Neural cell (in vitro differentiated cells): ENCODE data around the gene NFASC.

Experiments used
- CTCF ChIP-seq: fragments of 450-650 bp; IDR thresholded peaks from 2 replicates; pipeline ENCODE4 v1.5.1; 2014; ENCODE audit warnings: antibody characterized with exemption, mild to moderate bottlenecking, moderate library complexity; ENCODE audit not compliant: poor library complexity, severe bottlenecking
- EP300 ChIP-seq: fragments of 450-650 bp; conservative IDR thresholded peaks from 2 replicates; pipeline ENCODE4 v1.6.1; 2014; ENCODE audit warnings: antibody characterized with exemption, mild to moderate bottlenecking, moderate library complexity; ENCODE audit not compliant: poor library complexity, severe bottlenecking
- EZH2 ChIP-seq: fragments of 200-600, 300-800 bp; shearing (Covaris generic), sonication (generic); IDR thresholded peaks from 2 replicates; pipeline ENCODE4 v1.6.1; 2014; ENCODE audit warnings: antibody characterized with exemption, low read length, borderline replicate concordance, mild to moderate bottlenecking; ENCODE audit not compliant: insufficient read depth, poor library complexity, severe bottlenecking
- POLR2AphosphoS5 ChIP-seq: IDR thresholded peaks from 2 replicates; pipeline ENCODE4 v1.6.1; 2012
- RAD21 ChIP-seq: fragments of 450-650 bp; conservative IDR thresholded peaks from 2 replicates; pipeline ENCODE4 v1.6.1; 2014; ENCODE audit warnings: antibody characterized with exemption, mild to moderate bottlenecking, moderate library complexity
- REST ChIP-seq: IDR thresholded peaks from 2 replicates; pipeline ENCODE4 v1.6.1; 2012; ENCODE audit warnings: borderline replicate concordance
- SMC3 ChIP-seq: fragments of 450-650 bp; conservative IDR thresholded peaks from 2 replicates; pipeline ENCODE4 v1.6.1; 2014; ENCODE audit warnings: antibody characterized with exemption, mild to moderate bottlenecking, moderate library complexity; ENCODE audit not compliant: poor library complexity
- TAF1 ChIP-seq: IDR thresholded peaks from 2 replicates; pipeline ENCODE4 v1.6.1; 2012; ENCODE audit warnings: low read depth

- TF ChIP-seq TAF1 (no peak), CTCF (no peak), EP300 (no peak), REST (no peak), RAD21 (no peak), EZH2 (no peak), POLR2AphosphoS5 (no peak), SMC3 (no peak)
Observed at GRCh38 chr1:204846546-204846945, 24.1 kb upstream of the NFASC start.
